Measurements from ENCODE around the gene GPHA2.

The GPHA2 gene

GRCh38 chr11:64928957-64929356 lies 6.7 kb downstream of the GPHA2 start:
- Histone ChIP-seq H3K4me3 (ENCODE audit: low read length) (no peak overlapping the region), H3K36me3 (ENCODE audit: insufficient read depth, low read depth, low read length) (no peaks in the 10 kb centered on the region), H3K4me1 (ENCODE audit: insufficient read depth, low read length) (no peaks in the 10 kb centered on the region)

GRCh38 chr11:64926689-64927088 lies 9.0 kb downstream of the GPHA2 start:
- H3K27ac ChIP-seq (ENCODE audit: low read length) = no peak overlapping the region
- peaks cover 8% of the 10 kb centered on the region; the same call in 1 of the 2 replicates for H3K27me3 ChIP-seq (ENCODE audit: insufficient read depth, low read length)
- H3K4me3 ChIP-seq (ENCODE audit: low read length) = no peak overlapping the region
- no peaks in the 10 kb centered on the region for H3K36me3 ChIP-seq (ENCODE audit: insufficient read depth, low read depth, low read length)
- H3K4me1 ChIP-seq (ENCODE audit: insufficient read depth, low read length) = peaks cover 3% of the 10 kb centered on the region; the same call in 1 of the 2 replicates
- H3K9ac ChIP-seq (ENCODE audit: low read depth, low read length) = no peak overlapping the region
- H3K9me3 ChIP-seq (ENCODE audit: insufficient read depth, low read depth, low read length) = no peaks in the 10 kb centered on the region

More at GRCh38 chr11:64928957-64929356, 6.7 kb downstream of the GPHA2 start:
- no peaks in the 10 kb centered on the region for H3K9me3 ChIP-seq (ENCODE audit: insufficient read depth, low read depth, low read length)
- peaks cover 8% of the 10 kb centered on the region; the same call in 1 of the 2 replicates for H3K27me3 ChIP-seq (ENCODE audit: insufficient read depth, low read length)
- no peak overlapping the region for H3K9ac ChIP-seq (ENCODE audit: low read depth, low read length)
- H3K27ac ChIP-seq (ENCODE audit: low read length) = no peak overlapping the region

GRCh38 chr11:64925536-64926436 lies 9.9 kb downstream of the GPHA2 start:
- Histone ChIP-seq H3K27me3 (ENCODE audit: insufficient read depth, low read length) (peaks cover 8% of the 10 kb centered on the region; the same call in 1 of the 2 replicates), H3K9ac (ENCODE audit: low read depth, low read length) (no peak overlapping the region; the same call in 1 of the 2 replicates), H3K9me3 (ENCODE audit: insufficient read depth, low read depth, low read length) (no peaks in the 10 kb centered on the region), H3K4me3 (ENCODE audit: low read length) (no peak overlapping the region; the same call in 1 of the 2 replicates), H3K27ac (ENCODE audit: low read length) (no peak overlapping the region), H3K36me3 (ENCODE audit: insufficient read depth, low read depth, low read length) (no peaks in the 10 kb centered on the region), H3K4me1 (ENCODE audit: insufficient read depth, low read length) (peaks cover 3% of the 10 kb centered on the region; the same call in 1 of the 2 replicates)

- Histone ChIP-seq H3K4me3 (ENCODE audit: low read length) (peak overlapping the region; percentile 63), H3K27ac (ENCODE audit: low read length) (no peak overlapping the region), H3K36me3 (ENCODE audit: insufficient read depth, low read depth, low read length) (no peaks in the 10 kb centered on the region), H3K27me3 (ENCODE audit: insufficient read depth, low read length) (peaks cover 8% of the 10 kb centered on the region; the same call in 1 of the 2 replicates), H3K4me1 (ENCODE audit: insufficient read depth, low read length) (peaks cover 3% of the 10 kb centered on the region; the same call in 1 of the 2 replicates), H3K9ac (ENCODE audit: low read depth, low read length) (peak overlapping the region; percentile 59; the same call in 1 of the 2 replicates), H3K9me3 (ENCODE audit: insufficient read depth, low read depth, low read length) (no peaks in the 10 kb centered on the region)
Observed at GRCh38 chr11:64924910-64925284, 10.8 kb downstream of the GPHA2 start.

GRCh38 chr11:64923944-64924909 lies 11.5 kb downstream of the GPHA2 start, which contains the start of gene PPP2R5B:
Gene PPP2R5B, plus strand, starts transcription at chr11:64924689. Its CDS starts 1,046 bp downstream, at chr11:64925735.
- H3K9me3 ChIP-seq (ENCODE audit: insufficient read depth, low read depth, low read length) = no peaks in the 10 kb centered on the region
- H3K4me1 ChIP-seq (ENCODE audit: insufficient read depth, low read length) = peaks cover 3% of the 10 kb centered on the region; the same call in 1 of the 2 replicates
- H3K36me3 ChIP-seq (ENCODE audit: insufficient read depth, low read depth, low read length) = no peaks in the 10 kb centered on the region
- H3K9ac ChIP-seq (ENCODE audit: low read depth, low read length) = peak within 1 kb of the TSS; percentile 59; the same call in 1 of the 2 replicates
- H3K27me3 ChIP-seq (ENCODE audit: insufficient read depth, low read length) = peaks cover 8% of the 10 kb centered on the region; the same call in 1 of the 2 replicates
- H3K27ac ChIP-seq (ENCODE audit: low read length) = no peak within 1 kb of the TSS
- H3K4me3 ChIP-seq (ENCODE audit: low read length) = peak within 1 kb of the TSS; percentile 63

- Histone ChIP-seq H3K36me3 (ENCODE audit: insufficient read depth, low read depth, low read length) (no peaks in the 10 kb centered on the region), H3K27me3 (ENCODE audit: insufficient read depth, low read length) (peaks cover 8% of the 10 kb centered on the region; the same call in 1 of the 2 replicates), H3K9ac (ENCODE audit: low read depth, low read length) (peak overlapping the region; percentile 59; the same call in 1 of the 2 replicates), H3K4me1 (ENCODE audit: insufficient read depth, low read length) (peaks cover 3% of the 10 kb centered on the region; the same call in 1 of the 2 replicates), H3K9me3 (ENCODE audit: insufficient read depth, low read depth, low read length) (no peaks in the 10 kb centered on the region), H3K27ac (ENCODE audit: low read length) (no peak overlapping the region), H3K4me3 (ENCODE audit: low read length) (no peak overlapping the region)
Observed at GRCh38 chr11:64923151-64923661, 12.5 kb downstream of the GPHA2 start.

- H3K27me3 ChIP-seq (ENCODE audit: insufficient read depth, low read length) = peaks cover 8% of the 10 kb centered on the region; the same call in 1 of the 2 replicates
- H3K9me3 ChIP-seq (ENCODE audit: insufficient read depth, low read depth, low read length) = no peaks in the 10 kb centered on the region
- H3K4me1 ChIP-seq (ENCODE audit: insufficient read depth, low read length) = peaks cover 3% of the 10 kb centered on the region; the same call in 1 of the 2 replicates
- no peaks in the 10 kb centered on the region for H3K36me3 ChIP-seq (ENCODE audit: insufficient read depth, low read depth, low read length)
- H3K9ac ChIP-seq (ENCODE audit: low read depth, low read length) = no peak overlapping the region
- H3K27ac ChIP-seq (ENCODE audit: low read length) = no peak overlapping the region
- no peak overlapping the region for H3K4me3 ChIP-seq (ENCODE audit: low read length)
Observed at GRCh38 chr11:64921384-64921783, 14.3 kb downstream of the GPHA2 start.

- Histone ChIP-seq H3K27me3 (ENCODE audit: insufficient read depth, low read length) (peaks cover 4% of the 10 kb centered on the region; the same call in 1 of the 2 replicates), H3K27ac (ENCODE audit: low read length) (no peak overlapping the region), H3K4me1 (ENCODE audit: insufficient read depth, low read length) (peaks cover 8% of the 10 kb centered on the region; the same call in 1 of the 2 replicates), H3K9ac (ENCODE audit: low read depth, low read length) (no peak overlapping the region), H3K36me3 (ENCODE audit: insufficient read depth, low read depth, low read length) (no peaks in the 10 kb centered on the region), H3K9me3 (ENCODE audit: insufficient read depth, low read depth, low read length) (no peaks in the 10 kb centered on the region), H3K4me3 (ENCODE audit: low read length) (no peak overlapping the region)
Observed at GRCh38 chr11:64920124-64920523, 15.6 kb downstream of the GPHA2 start.

- Histone ChIP-seq H3K9ac (ENCODE audit: low read depth, low read length) (no peak overlapping the region), H3K9me3 (ENCODE audit: insufficient read depth, low read depth, low read length) (no peaks in the 10 kb centered on the region), H3K4me3 (ENCODE audit: low read length) (no peak overlapping the region), H3K27ac (ENCODE audit: low read length) (no peak overlapping the region), H3K27me3 (ENCODE audit: insufficient read depth, low read length) (no peaks in the 10 kb centered on the region), H3K36me3 (ENCODE audit: insufficient read depth, low read depth, low read length) (no peaks in the 10 kb centered on the region), H3K4me1 (ENCODE audit: insufficient read depth, low read length) (peaks cover 8% of the 10 kb centered on the region; the same call in 1 of the 2 replicates)
Observed at GRCh38 chr11:64919627-64920026, 16.1 kb downstream of the GPHA2 start.

- Histone ChIP-seq H3K27ac (ENCODE audit: low read length) (no peak overlapping the region), H3K4me3 (ENCODE audit: low read length) (peak overlapping the region; percentile 99), H3K27me3 (ENCODE audit: insufficient read depth, low read length) (no peaks in the 10 kb centered on the region), H3K9ac (ENCODE audit: low read depth, low read length) (peak overlapping the region; percentile 84; the same call in 1 of the 2 replicates), H3K4me1 (ENCODE audit: insufficient read depth, low read length) (peaks cover 5% of the 10 kb centered on the region; the same call in 1 of the 2 replicates), H3K9me3 (ENCODE audit: insufficient read depth, low read depth, low read length) (no peaks in the 10 kb centered on the region), H3K36me3 (ENCODE audit: insufficient read depth, low read depth, low read length) (peaks cover 2% of the 10 kb centered on the region; the same call in 1 of the 2 replicates)
Observed at GRCh38 chr11:64918017-64918416, 17.7 kb downstream of the GPHA2 start.

GRCh38 chr11:64917663-64917995 lies 18.1 kb downstream of the GPHA2 start:
- Histone ChIP-seq H3K27me3 (ENCODE audit: insufficient read depth, low read length) (no peaks in the 10 kb centered on the region), H3K36me3 (ENCODE audit: insufficient read depth, low read depth, low read length) (peaks cover 6% of the 10 kb centered on the region; the same call in 1 of the 2 replicates), H3K9ac (ENCODE audit: low read depth, low read length) (peak overlapping the region; percentile 84; the same call in 1 of the 2 replicates), H3K4me1 (ENCODE audit: insufficient read depth, low read length) (peaks cover 5% of the 10 kb centered on the region; the same call in 1 of the 2 replicates), H3K9me3 (ENCODE audit: insufficient read depth, low read depth, low read length) (no peaks in the 10 kb centered on the region), H3K27ac (ENCODE audit: low read length) (peak overlapping the region; percentile 12), H3K4me3 (ENCODE audit: low read length) (peak overlapping the region; percentile 99)

Measured in iPS-20b (cell line).